Activated CD8-positive, alpha-beta T cell treated with anti-CD3 and anti-CD28 coated beads, Interleukin-2, amount 10 ng/mL, durations not matched to agents 7 days and 5 days (primary cell): ENCODE measurements around the gene PPARGC1A. TPM values are rescaled to one million over a fixed set of nuclear protein-coding genes. Genes with fewer than 3 reads are reported as not detected.

ENCODE experiments used
- ATAC-seq: fragments of 150-1000 bp; cut with Tn5 transposase; one replicate; pipeline ENCODE4 v1.10.0; 2021; ENCODE audit warnings: moderate library complexity
- CTCF ChIA-PET: fragments of 350-600 bp; sonication (Branson Sonifier 250); formaldehyde crosslinking; loops from one replicate; lab custom pipeline; 2021; ENCODE audit warnings: antibody characterized with exemption; lab: Charles Lee
- POLR2A ChIA-PET: fragments of 350-600 bp; sonication (Branson Sonifier 250); formaldehyde crosslinking; loops from one replicate; lab custom pipeline; 2021; ENCODE audit warnings: antibody characterized with exemption; lab: Charles Lee
- DNase-seq: peaks from one replicate; pipeline ENCODE4 v3.0.0-alpha.2; 2020
- H3K27ac Mint-ChIP-seq: one replicate; pipeline ENCODE4 v1.8.0; 2021; ENCODE audit warnings: mild to moderate bottlenecking, mixed read lengths
- H3K27me3 Mint-ChIP-seq: one replicate; pipeline ENCODE4 v1.8.0; 2021; ENCODE audit warnings: low read depth, mixed read lengths
- H3K36me3 Mint-ChIP-seq: one replicate; pipeline ENCODE4 v1.8.0; 2021; ENCODE audit warnings: low read depth, mixed read lengths
- H3K4me1 Mint-ChIP-seq: one replicate; pipeline ENCODE4 v1.8.0; 2021; ENCODE audit warnings: low read depth, mixed read lengths
- H3K4me3 Mint-ChIP-seq: one replicate; pipeline ENCODE4 v1.8.0; 2021; ENCODE audit warnings: mild to moderate bottlenecking, mixed read lengths
- H3K9me3 Mint-ChIP-seq: one replicate; pipeline ENCODE4 v1.8.0; 2022; ENCODE audit warnings: mixed read lengths; ENCODE audit not compliant: insufficient read depth
- total RNA-seq, 2 experiments: library from RNA; stranded (reverse); gene quantifications; one replicate each; pipeline ENCODE4 v1.2.3, GENCODE V29; 2021

Gene PPARGC1A
- total RNA-seq, 2 experiments from 2014 or later, result not detected

- Mint-ChIP-seq H3K27me3 (no peaks in the 10 kb centered on the region), H3K36me3 (no peaks in the 10 kb centered on the region), H3K27ac (no peak overlapping the region), H3K4me1 (no peaks in the 10 kb centered on the region), H3K9me3 (no peaks in the 10 kb centered on the region), H3K4me3 (no peak overlapping the region)
- CTCF ChIA-PET, result no interaction called here
- no peak for DNase-seq
- POLR2A ChIA-PET, result no interaction called here
- no peak for ATAC-seq
These were observed 14.1 kb upstream of the PPARGC1A start for GRCh38 chr4:23903859-23904438.

- ATAC-seq (no peak), DNase-seq (no peak)
- H3K4me1 Mint-ChIP-seq, result no peaks in the 10 kb centered on the region
- POLR2A ChIA-PET, result no interaction called here
- no peaks in the 10 kb centered on the region for H3K9me3 Mint-ChIP-seq
- no peak overlapping the region for H3K27ac Mint-ChIP-seq
- H3K4me3 Mint-ChIP-seq, result no peak overlapping the region
- no peaks in the 10 kb centered on the region for H3K27me3 Mint-ChIP-seq
- no peaks in the 10 kb centered on the region for H3K36me3 Mint-ChIP-seq
- CTCF ChIA-PET, result no interaction called here
These were observed 12.5 kb upstream of the PPARGC1A start for GRCh38 chr4:23902222-23902804.

GRCh38 chr4:23900636-23901035 lies 10.8 kb upstream of the PPARGC1A start:
- DNase-seq, result no peak
- Mint-ChIP-seq H3K27ac (no peak overlapping the region), H3K9me3 (no peaks in the 10 kb centered on the region), H3K36me3 (no peaks in the 10 kb centered on the region), H3K4me3 (no peak overlapping the region), H3K27me3 (no peaks in the 10 kb centered on the region), H3K4me1 (no peaks in the 10 kb centered on the region)
- no peak for ATAC-seq
- ChIA-PET CTCF (no interaction called here), POLR2A (no interaction called here)

DNA sequence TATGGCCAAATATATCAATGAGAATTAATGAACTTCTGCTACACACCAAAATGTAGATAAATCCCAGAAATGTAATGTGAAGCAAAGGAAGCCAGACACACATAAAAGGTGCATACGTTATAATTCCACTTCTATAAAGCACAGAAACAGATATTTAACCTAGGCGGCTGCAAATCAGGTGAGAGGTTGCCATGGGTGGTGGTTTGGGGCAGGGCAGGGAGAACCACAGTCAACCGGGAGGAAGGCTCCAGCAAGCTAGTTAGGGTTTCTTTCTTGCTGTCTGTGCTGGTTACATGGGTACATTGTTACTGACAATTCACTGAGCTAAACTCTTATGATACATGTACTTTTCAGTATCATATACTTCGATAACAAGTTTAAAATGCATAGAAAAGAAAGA lies 9.7 kb upstream of the PPARGC1A start:
- ChIA-PET POLR2A (no interaction called here), CTCF (no interaction called here)
- no peaks in the 10 kb centered on the region for H3K4me1 Mint-ChIP-seq
- no peaks in the 10 kb centered on the region for H3K9me3 Mint-ChIP-seq
- no peak overlapping the region for H3K4me3 Mint-ChIP-seq
- no peaks in the 10 kb centered on the region for H3K27me3 Mint-ChIP-seq
- no peak for DNase-seq
- H3K36me3 Mint-ChIP-seq, result no peaks in the 10 kb centered on the region
- ATAC-seq, result no peak
- no peak overlapping the region for H3K27ac Mint-ChIP-seq

DNA sequence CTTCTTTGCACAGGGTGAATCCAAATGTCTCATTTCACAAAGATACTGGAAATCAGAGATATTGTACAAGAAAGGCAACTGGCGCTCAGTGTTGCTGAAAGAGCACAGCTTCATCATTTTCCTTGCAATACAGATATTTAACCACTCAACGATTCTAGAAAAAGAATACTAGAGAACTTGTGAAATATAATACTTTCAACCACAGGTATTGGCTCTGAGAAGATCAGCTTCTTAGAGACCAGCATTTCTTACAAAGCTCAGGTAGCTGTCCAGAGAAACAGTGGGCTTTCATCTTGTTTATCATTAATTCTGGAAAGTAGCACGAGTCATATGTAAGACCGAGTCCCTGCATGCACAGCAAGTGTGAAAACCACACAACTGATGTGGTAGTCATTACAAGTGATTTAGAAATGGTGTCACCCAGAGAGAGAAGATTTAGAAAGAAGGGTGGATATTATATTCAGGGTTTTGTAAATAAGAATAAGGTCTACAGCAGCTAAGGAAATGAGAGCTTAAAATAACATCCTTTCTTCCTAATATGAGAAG lies 7.8 kb upstream of the PPARGC1A start:
- POLR2A ChIA-PET, result no interaction called here
- Mint-ChIP-seq H3K4me1 (no peaks in the 10 kb centered on the region), H3K27me3 (no peaks in the 10 kb centered on the region), H3K9me3 (no peaks in the 10 kb centered on the region), H3K36me3 (no peaks in the 10 kb centered on the region), H3K27ac (no peak overlapping the region), H3K4me3 (no peak overlapping the region)
- DNase-seq (no peak), ATAC-seq (no peak)
- CTCF ChIA-PET, result interaction anchor here (1.1 kb wide), 1 partner anchor 521 kb away, joined by 3 read pairs; no protein-coding TSS in a partner anchor

GRCh38 chr4:23894021-23894420 lies 4.2 kb upstream of the PPARGC1A start:
- Mint-ChIP-seq H3K27me3 (peaks cover 2% of the 10 kb centered on the region), H3K9me3 (no peaks in the 10 kb centered on the region), H3K36me3 (no peaks in the 10 kb centered on the region), H3K4me1 (no peaks in the 10 kb centered on the region), H3K4me3 (no peak overlapping the region), H3K27ac (no peak overlapping the region)
- no peak for ATAC-seq
- no peak for DNase-seq
- ChIA-PET POLR2A (no interaction called here), CTCF (no interaction called here)

DNA sequence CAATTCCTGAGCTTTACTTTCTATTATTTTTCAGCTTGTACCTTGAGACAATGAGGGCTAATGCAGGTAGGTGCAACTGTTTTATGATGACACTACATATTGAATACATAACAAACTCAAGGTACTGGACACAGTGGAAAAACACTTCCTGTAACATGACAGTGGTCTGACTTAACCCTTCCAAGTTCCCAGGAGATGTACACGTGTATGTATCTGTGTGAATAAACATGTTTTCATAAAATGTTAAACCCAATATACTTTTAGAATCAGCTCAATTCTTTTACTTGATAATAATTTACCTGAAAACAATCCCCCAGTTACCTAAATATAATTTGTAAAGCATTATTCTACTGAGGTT lies 1.2 kb upstream of the PPARGC1A start:
- CTCF ChIA-PET, result no interaction called here
- DNase-seq (no peak), ATAC-seq (no peak)
- Mint-ChIP-seq H3K9me3 (no peaks in the 10 kb centered on the region), H3K27me3 (peaks cover 2% of the 10 kb centered on the region), H3K36me3 (no peaks in the 10 kb centered on the region), H3K4me3 (no peak overlapping the region), H3K27ac (no peak overlapping the region), H3K4me1 (no peaks in the 10 kb centered on the region)
- POLR2A ChIA-PET, result no interaction called here

GRCh38 chr4:23890369-23891063 lies 669 bp upstream of the PPARGC1A start:
- H3K27me3 Mint-ChIP-seq, result peaks cover 2% of the 10 kb centered on the region
- H3K9me3 Mint-ChIP-seq, result no peaks in the 10 kb centered on the region
- H3K36me3 Mint-ChIP-seq, result no peaks in the 10 kb centered on the region
- no peaks in the 10 kb centered on the region for H3K4me1 Mint-ChIP-seq
- H3K4me3 Mint-ChIP-seq, result no peak overlapping the region
- ChIA-PET POLR2A (no interaction called here), CTCF (no interaction called here)
- H3K27ac Mint-ChIP-seq, result no peak overlapping the region
- DNase-seq, result no peak
- ATAC-seq, result no peak

GRCh38 chr4:23889391-23889790 lies 456 bp downstream of the PPARGC1A start:
- H3K4me3 Mint-ChIP-seq, result no peak overlapping the region
- H3K4me1 Mint-ChIP-seq, result no peaks in the 10 kb centered on the region
- CTCF ChIA-PET, result no interaction called here

DNA sequence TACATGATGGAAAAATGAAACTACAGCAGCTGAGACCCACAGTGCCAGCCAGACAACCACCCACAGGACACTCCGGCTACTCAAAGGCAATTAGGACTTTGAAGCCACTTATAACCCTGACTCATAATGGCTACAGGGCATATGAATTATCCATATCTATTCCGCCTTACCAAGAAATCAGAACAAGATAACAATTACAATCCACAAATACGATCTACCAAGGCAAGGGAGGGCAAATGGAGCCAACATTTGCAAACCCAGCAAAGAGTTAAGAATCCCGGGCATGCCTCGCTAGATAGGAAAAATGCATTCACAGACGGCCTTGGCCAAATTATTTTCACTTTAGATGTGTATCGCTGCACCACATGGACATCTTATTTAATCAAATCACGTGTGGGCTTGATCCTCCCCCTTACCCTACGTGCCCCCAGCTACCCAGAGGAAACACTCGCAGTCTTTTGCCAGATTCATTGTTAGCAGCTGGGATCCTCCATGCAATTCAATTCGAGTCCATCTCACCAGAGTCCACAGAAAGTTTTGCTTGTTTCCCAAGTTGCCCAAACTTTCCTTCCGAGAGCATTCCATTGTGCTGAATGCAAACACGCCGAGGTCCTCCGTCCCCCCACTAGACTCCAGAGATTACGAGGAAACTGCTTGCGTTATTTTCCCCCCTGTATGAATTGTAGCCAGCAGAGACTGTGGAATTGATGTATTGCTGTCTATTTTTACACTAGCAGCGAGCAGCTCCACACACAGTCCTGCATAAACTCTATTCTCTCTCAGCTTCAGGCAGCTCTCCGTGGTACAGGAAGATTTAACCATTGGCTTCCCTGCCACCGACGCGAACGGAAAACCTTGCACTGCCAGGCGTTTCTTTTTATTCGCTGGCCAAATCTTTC lies 1.2 kb downstream of the PPARGC1A start:
- Mint-ChIP-seq H3K4me1 (no peaks in the 10 kb centered on the region), H3K4me3 (no peak overlapping the region), H3K27me3 (peaks cover 2% of the 10 kb centered on the region), H3K36me3 (no peaks in the 10 kb centered on the region), H3K9me3 (no peaks in the 10 kb centered on the region), H3K27ac (no peak overlapping the region)
- ATAC-seq (no peak), DNase-seq (no peak)
- CTCF ChIA-PET, result no interaction called here
- POLR2A ChIA-PET, result no interaction called here

More at GRCh38 chr4:23889391-23889790, 456 bp downstream of the PPARGC1A start:
- ATAC-seq (no peak), DNase-seq (no peak)
- Mint-ChIP-seq H3K36me3 (no peaks in the 10 kb centered on the region), H3K27me3 (peaks cover 2% of the 10 kb centered on the region), H3K9me3 (no peaks in the 10 kb centered on the region), H3K27ac (no peak overlapping the region)
- POLR2A ChIA-PET, result no interaction called here

DNA sequence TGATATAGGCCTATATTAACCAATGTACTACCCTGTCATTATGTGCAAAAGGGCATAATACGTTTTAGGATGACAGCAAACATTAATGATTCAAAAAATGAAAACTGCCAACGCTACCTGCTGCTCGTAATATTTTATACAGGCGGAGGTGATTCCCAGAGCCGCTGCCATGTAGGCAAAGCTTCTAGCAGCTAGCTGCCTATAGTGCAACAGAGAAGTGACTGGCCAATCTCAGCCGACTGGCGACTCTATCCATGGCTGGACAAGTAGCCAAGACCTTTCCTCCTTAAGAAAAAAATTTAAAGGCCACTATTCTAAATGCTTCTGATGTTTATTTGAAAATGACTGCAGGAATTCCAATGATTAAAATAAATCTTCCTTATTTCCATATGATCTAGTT lies 1.9 kb downstream of the PPARGC1A start:
- no peak overlapping the region for H3K4me3 Mint-ChIP-seq

More for the DNA sequence above, 1.9 kb downstream of the PPARGC1A start:
- Mint-ChIP-seq H3K27me3 (peaks cover 2% of the 10 kb centered on the region), H3K4me1 (no peaks in the 10 kb centered on the region), H3K9me3 (no peaks in the 10 kb centered on the region), H3K27ac (no peak overlapping the region), H3K36me3 (no peaks in the 10 kb centered on the region)
- DNase-seq, result no peak
- POLR2A ChIA-PET, result no interaction called here
- CTCF ChIA-PET, result no interaction called here
- no peak for ATAC-seq
